Neural progenitor cell (in vitro differentiated cells): Measurements from ENCODE around the gene RYR1. TPM values are rescaled to one million over a fixed set of nuclear protein-coding genes. Genes with fewer than 3 reads are reported as not detected.

ENCODE experiments used
- DNase-seq: peaks from one replicate; pipeline ENCODE4 v3.0.0-alpha.2; 2016; ENCODE audit warnings: low spot score
- H2AFZ ChIP-seq: fragments of 200-600 bp; sonication (generic); replicated peaks from 2 replicates; pipeline ENCODE4 v1.6.1; 2016; ENCODE audit warnings: antibody characterized with exemption
- H3F3A ChIP-seq: fragments of 200-600 bp; sonication (generic); 2 replicates; pipeline ENCODE4 v1.6.1; 2016; ENCODE audit warnings: antibody characterized with exemption, low read depth
- H3K27ac ChIP-seq: fragments of 200-600 bp; sonication (generic); 2 replicates; pipeline ENCODE4 v1.5.1; 2016; ENCODE audit warnings: mild to moderate bottlenecking
- H3K27me3 ChIP-seq: fragments of 200-600 bp; sonication (generic); 2 replicates; pipeline ENCODE4 v1.6.1; 2016; ENCODE audit warnings: mild to moderate bottlenecking, moderate library complexity
- H3K36me3 ChIP-seq: fragments of 200-600 bp; sonication (generic); 2 replicates; pipeline ENCODE4 v1.5.1; 2016
- H3K4me1 ChIP-seq: fragments of 200-600 bp; sonication (generic); 2 replicates; pipeline ENCODE4 v1.6.1; 2016; ENCODE audit warnings: mixed run types
- H3K4me2 ChIP-seq: fragments of 200-600 bp; sonication (generic); 2 replicates; pipeline ENCODE4 v1.6.1; 2016
- H3K4me3 ChIP-seq: fragments of 200-600 bp; sonication (generic); 2 replicates; pipeline ENCODE4 v1.5.1; 2016
- H3K79me2 ChIP-seq: fragments of 200-600 bp; sonication (generic); 2 replicates; pipeline ENCODE4 v1.6.1; 2016; ENCODE audit warnings: low read depth
- H3K9ac ChIP-seq: fragments of 200-600 bp; sonication (generic); 2 replicates; pipeline ENCODE4 v1.6.1; 2016
- H3K9me3 ChIP-seq: fragments of 200-600 bp; sonication (generic); 2 replicates; pipeline ENCODE4 v1.5.1; 2016; ENCODE audit warnings: low read depth
- H4K20me1 ChIP-seq: fragments of 200-600 bp; sonication (generic); 2 replicates; pipeline ENCODE4 v1.6.1; 2016; ENCODE audit warnings: low read depth
- H3K27ac Mint-ChIP-seq: 3 replicates; pipeline ENCODE4 v1.8.0; 2021; ENCODE audit warnings: mixed read lengths
- H3K27me3 Mint-ChIP-seq: 2 replicates; pipeline ENCODE4 v1.8.0; 2022; ENCODE audit warnings: low read depth, mild to moderate bottlenecking, inconsistent platforms, moderate library complexity, mixed read lengths; ENCODE audit not compliant: insufficient read depth
- H3K36me3 Mint-ChIP-seq: 3 replicates; pipeline ENCODE4 v1.8.0; 2021; ENCODE audit warnings: mixed read lengths
- H3K4me1 Mint-ChIP-seq: 3 replicates; pipeline ENCODE4 v1.8.0; 2021; ENCODE audit warnings: mixed read lengths
- H3K4me3 Mint-ChIP-seq: 3 replicates; pipeline ENCODE4 v1.8.0; 2021; ENCODE audit warnings: mild to moderate bottlenecking, moderate library complexity, mixed read lengths
- H3K9me3 Mint-ChIP-seq: 3 replicates; pipeline ENCODE4 v1.8.0; 2020; ENCODE audit warnings: mixed read lengths
- CTCF ChIP-seq: fragments of 200-600 bp; sonication (generic); IDR thresholded peaks from 2 replicates; pipeline ENCODE4 v1.5.1; 2017; ENCODE audit warnings: antibody characterized with exemption, mild to moderate bottlenecking
- EZH2 ChIP-seq: fragments of 200-600 bp; sonication (generic); IDR thresholded peaks from 2 replicates; pipeline ENCODE4 v1.6.1; 2017; ENCODE audit warnings: antibody characterized with exemption, mild to moderate bottlenecking, moderate library complexity
- EZH2phosphoT487 ChIP-seq: fragments of 200-600 bp; sonication (generic); IDR thresholded peaks from 2 replicates; pipeline ENCODE4 v1.6.1; 2017; ENCODE audit warnings: antibody characterized with exemption
- total RNA-seq: library from RNA; depleted of rRNA; stranded (reverse); fragments of >200 nt; gene quantifications from 2 replicates; pipeline ENCODE4 v1.2.3, GENCODE V29; 2015; ENCODE audit warnings: low replicate concordance

The RYR1 gene
- total RNA-seq, 1 donor from 2014 or later = 0.60 TPM

GRCh38 chr19:38385057-38385803 lies 48.3 kb upstream of the RYR1 start:
- DNase-seq = no peak
- Mint-ChIP-seq H3K27me3 (peaks cover 11% of the 10 kb centered on the region), H3K27ac (no peak overlapping the region), H3K4me1 (peaks cover 10% of the 10 kb centered on the region), H3K4me3 (no peak overlapping the region), H3K9me3 (no peaks in the 10 kb centered on the region), H3K36me3 (peaks cover 12% of the 10 kb centered on the region)
- Histone ChIP-seq H3K27me3 (peaks cover 31% of the 10 kb centered on the region), H4K20me1 (peaks cover 35% of the 10 kb centered on the region), H3K9ac (no peak overlapping the region), H3K4me1 (peaks cover 2% of the 10 kb centered on the region), H3K36me3 (no peaks in the 10 kb centered on the region), H3K79me2 (no peaks in the 10 kb centered on the region), H3K9me3 (no peaks in the 10 kb centered on the region), H3K4me2 (no peak overlapping the region), H3F3A (peaks cover 22% of the 10 kb centered on the region), H3K27ac (no peak overlapping the region), H2AFZ (no peak overlapping the region), H3K4me3 (no peak overlapping the region)
- TF ChIP-seq EZH2phosphoT487 (no peak), EZH2 (no peak), CTCF (no peak)

- no peak overlapping the region for H3K9ac ChIP-seq
- no peaks in the 10 kb centered on the region for H3K36me3 ChIP-seq
- Mint-ChIP-seq H3K4me1 (peaks cover 12% of the 10 kb centered on the region), H3K4me3 (no peak overlapping the region), H3K36me3 (peaks cover 14% of the 10 kb centered on the region), H3K27ac (no peak overlapping the region), H3K27me3 (peaks cover 9% of the 10 kb centered on the region), H3K9me3 (no peaks in the 10 kb centered on the region)
- H3K27ac ChIP-seq = no peak overlapping the region
- peaks cover 37% of the 10 kb centered on the region for H3K27me3 ChIP-seq
- H3F3A ChIP-seq = peaks cover 22% of the 10 kb centered on the region
- TF ChIP-seq EZH2phosphoT487 (no peak), EZH2 (no peak)
- H4K20me1 ChIP-seq = peaks cover 38% of the 10 kb centered on the region
- H3K9me3 ChIP-seq = no peaks in the 10 kb centered on the region
- peaks cover 4% of the 10 kb centered on the region for H3K4me1 ChIP-seq
- H2AFZ ChIP-seq = no peak overlapping the region
- H3K79me2 ChIP-seq = no peaks in the 10 kb centered on the region
- peak overlapping the region; percentile 73 for H3K4me2 ChIP-seq
- H3K4me3 ChIP-seq = no peak overlapping the region
- peak; percentile 27 for DNase-seq
Measured at GRCh38 chr19:38385804-38386257, 47.7 kb upstream of the RYR1 start.

DNA sequence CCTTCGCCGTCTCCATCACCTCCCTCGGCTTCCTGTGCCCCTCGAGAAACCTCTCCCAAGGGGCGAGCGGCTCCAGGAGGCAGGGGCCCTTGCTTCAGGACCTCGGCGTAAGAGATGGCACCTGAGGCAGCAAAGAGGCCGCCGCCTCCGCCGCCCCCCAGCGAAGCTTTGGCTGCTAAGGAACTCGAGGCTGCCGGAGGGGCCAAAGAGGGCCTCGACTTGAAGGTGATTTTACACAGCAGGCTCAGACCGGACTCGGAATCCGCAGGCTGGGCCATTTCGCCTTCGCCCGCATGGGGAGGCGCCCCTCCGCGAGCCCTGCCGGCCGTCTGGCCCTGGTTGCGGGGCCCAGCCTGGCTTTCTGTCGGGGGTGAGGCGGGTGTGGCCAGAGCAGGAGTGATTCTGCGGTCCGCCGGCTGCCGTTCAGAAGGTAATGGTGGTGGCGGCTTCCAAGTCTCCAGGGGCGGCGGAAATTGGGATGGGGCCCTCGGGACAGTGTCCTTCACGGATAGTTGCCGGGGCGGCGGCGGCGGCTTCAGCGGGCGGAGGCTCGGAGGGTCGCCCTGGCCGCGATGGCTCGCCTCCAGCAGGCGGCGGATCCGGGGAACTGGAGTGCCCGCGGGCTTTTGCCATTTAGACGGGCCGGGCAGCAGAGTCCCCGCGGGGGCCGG lies 47.1 kb upstream of the RYR1 start:
- Histone ChIP-seq H3K27ac (no peak overlapping the region), H3K9me3 (no peaks in the 10 kb centered on the region), H3F3A (peaks cover 22% of the 10 kb centered on the region), H3K36me3 (no peaks in the 10 kb centered on the region), H4K20me1 (peaks cover 38% of the 10 kb centered on the region), H2AFZ (no peak overlapping the region), H3K9ac (no peak overlapping the region), H3K4me1 (peaks cover 4% of the 10 kb centered on the region), H3K4me2 (peak overlapping the region; percentile 73), H3K4me3 (peak overlapping the region; percentile 75), H3K79me2 (no peaks in the 10 kb centered on the region), H3K27me3 (peaks cover 38% of the 10 kb centered on the region)
- TF ChIP-seq EZH2 (no peak), CTCF (no peak), EZH2phosphoT487 (no peak)
- Mint-ChIP-seq H3K27ac (no peak overlapping the region), H3K27me3 (peaks cover 7% of the 10 kb centered on the region), H3K9me3 (no peaks in the 10 kb centered on the region), H3K36me3 (peaks cover 17% of the 10 kb centered on the region), H3K4me1 (peaks cover 17% of the 10 kb centered on the region), H3K4me3 (no peak overlapping the region)
- DNase-seq = peak; percentile 50
